Stimulated activated CD4-positive, alpha-beta T cell treated with anti-CD3 and anti-CD28 coated beads, TNF-alpha, amount 100 ng/mL, for 4 hours (primary cell): ENCODE results near the gene NME8.
"Not testable (repeated sequence)": the region's sequence is repeated elsewhere in the genome, so short reads cannot be mapped to it uniquely, and the experiment has no call there.

ENCODE experiments used
- DNase-seq, 3 experiments: peaks; one replicate each; pipeline ENCODE4 v3.0.0-alpha.2; 2020; ENCODE audit warnings: low read depth in 3 of 3

NME8 gene

GRCh38 chr7:37848297-37848696, at the start of gene NME8:
TSS of gene NME8 (plus strand) at chr7:37848597. CDS start at chr7:37850267, 1,670 bp downstream.
- DNase-seq: no peak

GRCh38 chr7:37806152-37806551, 42.2 kb upstream of the NME8 start:
- no peak for DNase-seq

GRCh38 chr7:37812161-37812580, 36.2 kb upstream of the NME8 start:
- DNase-seq: not testable (repeated sequence)

- no peak for DNase-seq
Measured at GRCh38 chr7:37815671-37816371, 32.6 kb upstream of the NME8 start.

- DNase-seq: no peak
Measured at GRCh38 chr7:37816922-37817590, 31.3 kb upstream of the NME8 start.

- no peak for DNase-seq
Measured at GRCh38 chr7:37817591-37817960, 30.8 kb upstream of the NME8 start.

GRCh38 chr7:37817996-37818720, 30.2 kb upstream of the NME8 start:
- no peak for DNase-seq

GRCh38 chr7:37820708-37821468, 27.5 kb upstream of the NME8 start:
- no peak for DNase-seq

- DNase-seq: no peak
Measured at GRCh38 chr7:37822946-37823345, 25.5 kb upstream of the NME8 start.

- DNase-seq: no peak
Measured at GRCh38 chr7:37823557-37823956, 24.8 kb upstream of the NME8 start.

- no peak for DNase-seq
Measured at GRCh38 chr7:37825038-37825437, 23.4 kb upstream of the NME8 start.

GRCh38 chr7:37826825-37827224, 21.6 kb upstream of the NME8 start:
- no peak for DNase-seq

- no peak for DNase-seq
Measured at GRCh38 chr7:37831244-37831643, 17.2 kb upstream of the NME8 start.

GRCh38 chr7:37832194-37832593, 16.2 kb upstream of the NME8 start:
- DNase-seq: no peak

- peak in 1 of 3 experiments; percentile 4 for DNase-seq
Measured at GRCh38 chr7:37833107-37833817, 15.1 kb upstream of the NME8 start.

GRCh38 chr7:37833818-37834146, 14.6 kb upstream of the NME8 start:
- DNase-seq: no peak

GRCh38 chr7:37853468-37853867, 5.1 kb downstream of the NME8 start:
- DNase-seq: no peak

- no peak for DNase-seq
Measured at GRCh38 chr7:37882086-37882485, 33.7 kb downstream of the NME8 start.

- no peak for DNase-seq
Measured at GRCh38 chr7:37893359-37893758, 45.0 kb downstream of the NME8 start.

- DNase-seq: no peak
Measured at GRCh38 chr7:37894671-37895070, 46.3 kb downstream of the NME8 start.

GRCh38 chr7:37899712-37900247, 51.4 kb downstream of the NME8 start:
- DNase-seq: no peak
